CD14-positive monocyte (primary cell): Measurements from ENCODE around the gene JPT1. TPM values are rescaled to one million over a fixed set of nuclear protein-coding genes. Genes with fewer than 3 reads are reported as not detected.
A peak's percentile ranks its signal among the peaks of the same experiment; 100 is the strongest.

Source experiments
- DNase-seq, 3 donors: peaks; one replicate each; pipeline ENCODE4 v3.0.0-alpha.2; 2011 to 2022
- H2AFZ ChIP-seq: 2 replicates; pipeline ENCODE4 v1.6.0; 2012; ENCODE audit warnings: mild to moderate bottlenecking, low read depth, low read length, inconsistent platforms; ENCODE audit not compliant: insufficient read depth, poor library complexity, severe bottlenecking
- H3K27ac ChIP-seq, 2 donors: 1 replicate in 1 of 2; 2 replicates in 1 of 2; pipeline ENCODE4 v1.5.1; 2012 to 2013; ENCODE audit warnings: low read length in 2 of 2, control low read depth in 1 of 2, inconsistent platforms in 1 of 2, low read depth in 1 of 2, mild to moderate bottlenecking in 1 of 2
- H3K27me3 ChIP-seq, 2 donors: one replicate each; pipeline versions ENCODE4 v1.6.0 to v1.6.1; 2011 to 2013; ENCODE audit warnings: low read length in 2 of 2; ENCODE audit not compliant: control insufficient read depth in 2 of 2, insufficient read depth in 2 of 2
- H3K36me3 ChIP-seq, 2 donors: replicated peaks in 1 of 2; 1 replicate in 1 of 2; 2 replicates in 1 of 2; pipeline versions ENCODE4 v1.5.1 to v1.6.1; 2012 to 2013; ENCODE audit warnings: low read length in 2 of 2, control low read depth in 1 of 2, inconsistent platforms in 1 of 2, mild to moderate bottlenecking in 1 of 2; ENCODE audit not compliant: insufficient read depth in 2 of 2, control insufficient read depth in 1 of 2
- H3K4me1 ChIP-seq, 2 donors: 1 replicate in 1 of 2; 2 replicates in 1 of 2; pipeline versions ENCODE4 v1.5.1 to v1.6.1; 2012 to 2013; ENCODE audit warnings: low read length in 2 of 2, control low read depth in 1 of 2, inconsistent platforms in 1 of 2, mild to moderate bottlenecking in 1 of 2, moderate library complexity in 1 of 2; ENCODE audit not compliant: insufficient read depth in 2 of 2, control insufficient read depth in 1 of 2
- H3K4me2 ChIP-seq: replicated peaks from 2 replicates; pipeline ENCODE3; 2012; ENCODE audit warnings: low read length, moderate library complexity, mild to moderate bottlenecking; ENCODE audit not compliant: poor library complexity, severe bottlenecking; ENCODE audit errors: extremely low read depth
- H3K4me3 ChIP-seq, 3 experiments: fragments of 200-600 bp in 1 of 3; sonication (generic) in 1 of 3; replicated peaks in 1 of 3; 1 replicate in 2 of 3; 2 replicates in 1 of 3; pipeline ENCODE4 v1.5.1; 2011 to 2013; ENCODE audit warnings: low read length in 3 of 3, mild to moderate bottlenecking in 3 of 3, control low read depth in 2 of 3, low read depth in 2 of 3, inconsistent platforms in 1 of 3, moderate library complexity in 1 of 3
- H3K79me2 ChIP-seq: 2 replicates; pipeline ENCODE4 v1.6.0; 2012; ENCODE audit warnings: mild to moderate bottlenecking, control low read depth, inconsistent platforms, low read length, moderate library complexity; ENCODE audit not compliant: insufficient read depth
- H3K9ac ChIP-seq: 2 replicates; pipeline ENCODE4 v1.6.0; 2017; ENCODE audit warnings: low read length, mild to moderate bottlenecking; ENCODE audit not compliant: insufficient read depth, poor library complexity, severe bottlenecking
- H3K9me3 ChIP-seq, 2 donors: replicated peaks in 1 of 2; 1 replicate in 1 of 2; 2 replicates in 1 of 2; pipeline versions ENCODE4 v1.5.1 to v1.6.1; 2012 to 2013; ENCODE audit warnings: low read length in 2 of 2, control low read depth in 1 of 2; ENCODE audit not compliant: control insufficient read depth in 1 of 2, insufficient read depth in 1 of 2
- H4K20me1 ChIP-seq: 2 replicates; pipeline ENCODE4 v1.6.0; 2012; ENCODE audit warnings: mild to moderate bottlenecking, low read length, control low read depth, moderate library complexity; ENCODE audit not compliant: insufficient read depth
- H3K27ac Mint-ChIP-seq, 7 donors: one replicate each; pipeline ENCODE4 v1.8.0; 2020; ENCODE audit warnings: mild to moderate bottlenecking in 7 of 7, mixed read lengths in 7 of 7, moderate library complexity in 6 of 7, inconsistent platforms in 2 of 7
- H3K27me3 Mint-ChIP-seq, 3 donors: one replicate each; pipeline ENCODE4 v1.8.0; 2021 to 2022; ENCODE audit warnings: low read depth in 3 of 3, mild to moderate bottlenecking in 3 of 3, mixed read lengths in 3 of 3, moderate library complexity in 3 of 3, inconsistent platforms in 1 of 3
- H3K36me3 Mint-ChIP-seq, 2 donors: one replicate each; pipeline ENCODE4 v1.8.0; 2020; ENCODE audit warnings: mixed read lengths in 2 of 2, inconsistent platforms in 1 of 2, mild to moderate bottlenecking in 1 of 2
- H3K4me1 Mint-ChIP-seq: one replicate; pipeline ENCODE4 v1.8.0; 2020; ENCODE audit warnings: mild to moderate bottlenecking, mixed read lengths
- H3K4me3 Mint-ChIP-seq, 2 donors: one replicate each; pipeline ENCODE4 v1.8.0; 2020; ENCODE audit warnings: mild to moderate bottlenecking in 2 of 2, mixed read lengths in 2 of 2, moderate library complexity in 1 of 2
- H3K9me3 Mint-ChIP-seq, 7 donors: one replicate each; pipeline ENCODE4 v1.8.0; 2020 to 2022; ENCODE audit warnings: mixed read lengths in 7 of 7, mild to moderate bottlenecking in 6 of 7, moderate library complexity in 6 of 7, inconsistent platforms in 2 of 7
- CTCF ChIP-seq: fragments of 200-600 bp; IDR thresholded peaks from one replicate; pipeline ENCODE4 v1.8.0; 2022; ENCODE audit warnings: antibody characterized with exemption, mild to moderate bottlenecking
- WGBS: methylation state at CpG from one replicate; pipeline ENCODE4 v1.1.5; 2013; ENCODE audit warnings: missing lambda C conversion rate; ENCODE audit not compliant: insufficient coverage; 5-methylcytosine and 5-hydroxymethylcytosine counted together
- intact Hi-C, 2 donors: fragments of 100-400 bp; cut with micrococcal nuclease; formaldehyde crosslinking; loops; one replicate each; pipeline versions ENCODE4 v1.15.0 to v1.15.1; 2023
- polyA plus RNA-seq, 3 donors: library from polyadenylated mRNA; depleted of rRNA in 1 of 3; unstranded in 2 of 3; stranded (reverse) in 1 of 3; fragments of 300-500 nt in 2 of 3; fragments of >200 nt in 1 of 3; fragmentation: Illumina TruSeq in 2 of 3; gene quantifications; 1 replicate in 2 of 3; 2 replicates in 1 of 3; pipeline ENCODE4 v1.2.3, GENCODE V29; 2012 to 2021

Gene JPT1
- polyA plus RNA-seq, 3 donors: 79.7 to 181 (median 156) TPM

GRCh38 chr17:75188614-75189013 lies 34.3 kb upstream of the JPT1 start:
- Mint-ChIP-seq H3K27me3 (peaks cover 2 to 5% (median 2%) of the 10 kb centered on the region in 3 donors), H3K27ac (peak overlapping the region in 1 of 7 donors; percentile 41), H3K4me1 (peaks cover 15% of the 10 kb centered on the region), H3K9me3 (no peaks in the 10 kb centered on the region), H3K36me3 (no peaks in the 10 kb centered on the region), H3K4me3 (no peak overlapping the region)
- Histone ChIP-seq H3K79me2 (no peaks in the 10 kb centered on the region), H3K4me2 (no peak overlapping the region), H3K27me3 (no peaks in the 10 kb centered on the region), H3K9me3 (no peaks in the 10 kb centered on the region), H3K9ac (no peak overlapping the region), H3K4me1 (peaks cover 2 to 4% of the 10 kb centered on the region in 2 donors), H3K36me3 (no peaks in the 10 kb centered on the region), H2AFZ (no peak overlapping the region), H3K4me3 (no peak overlapping the region), H3K27ac (no peak overlapping the region), H4K20me1 (no peaks in the 10 kb centered on the region)
- WGBS: 100% methylated on average over 5 of the region's 6 CpGs
- DNase-seq: no peak
- intact Hi-C loops: no loop called here
- TF ChIP-seq CTCF: no peak

- Histone ChIP-seq H3K27me3 (no peaks in the 10 kb centered on the region), H3K36me3 (peaks cover 7 to 13% of the 10 kb centered on the region in 2 donors), H3K9ac (no peak overlapping the region), H3K4me3 (peak overlapping the region in 1 of 3 experiments; percentile 93), H3K79me2 (peaks cover 32% of the 10 kb centered on the region), H3K4me1 (peaks cover 17 to 21% of the 10 kb centered on the region in 2 donors), H2AFZ (peak overlapping the region; percentile 93), H4K20me1 (peaks cover 30% of the 10 kb centered on the region), H3K9me3 (no peaks in the 10 kb centered on the region), H3K4me2 (peak overlapping the region; percentile 80), H3K27ac (peak overlapping the region in 1 of 2 donors; percentile 88)
- Mint-ChIP-seq H3K27me3 (peaks cover 2 to 4% (median 2%) of the 10 kb centered on the region in 3 donors), H3K4me3 (no peak overlapping the region), H3K9me3 (no peaks in the 10 kb centered on the region), H3K36me3 (peaks cover 4 to 12% of the 10 kb centered on the region in 2 donors), H3K27ac (peak overlapping the region in 6 of 7 donors; percentile 96 to 99 (median 97)), H3K4me1 (peaks cover 25% of the 10 kb centered on the region)
- TF ChIP-seq CTCF: no peak
- intact Hi-C loops: loop anchor here (2.0 to 5.0 kb wide), 2 partner anchors 29 to 137 kb away; partner anchors contain the start of genes ATP5PD (in 2 of the 2), KCTD2 (in 2 of the 2) and JPT1 (in 1 of the 2)
- DNase-seq: no peak
- 97% methylated on average over 6 of the region's 9 CpGs for WGBS
These were observed 29.9 kb upstream of the JPT1 start for GRCh38 chr17:75183999-75184884.
